Measurements from ENCODE around the gene DTL. TPM values are rescaled to one million over a fixed set of nuclear protein-coding genes. Genes with fewer than 3 reads are reported as not detected.
A peak's percentile ranks its signal among the peaks of the same experiment; 100 is the strongest.

Gene DTL
- total and polyA plus RNA-seq, 2 of the 13 experiments (the other 11 are each of a cell fraction or from before 2014, with no cell fraction given): 10.4 to 32.8 TPM

DNA sequence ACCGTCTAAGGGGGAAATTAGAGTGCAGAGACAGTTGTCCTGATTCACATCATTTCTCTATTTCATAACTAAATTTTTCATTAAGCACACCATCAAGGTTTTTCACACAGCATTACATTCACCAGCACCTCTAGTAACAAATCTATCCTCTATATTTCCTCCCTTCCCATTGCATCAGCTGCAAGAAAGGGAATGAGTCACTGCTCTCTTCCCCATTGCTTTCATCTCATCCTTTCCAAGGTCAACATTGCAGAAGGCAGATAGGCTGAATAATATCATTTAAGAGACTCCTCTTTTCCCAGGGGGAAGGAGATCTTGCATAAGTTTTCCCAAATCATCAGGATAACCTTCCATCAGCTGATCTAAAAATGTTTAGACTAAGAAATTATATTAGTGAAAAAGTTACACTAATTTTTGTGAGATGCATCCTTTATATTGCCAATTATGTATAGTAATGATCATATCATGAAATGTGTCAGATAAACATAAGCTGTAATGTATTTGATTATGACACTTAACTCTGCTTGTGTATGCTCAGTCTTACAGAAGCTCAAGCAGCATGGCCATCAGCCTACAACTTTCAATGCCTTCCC lies 4.5 kb upstream of the DTL start (continued):
- TF ChIP-seq, protein P1, sequence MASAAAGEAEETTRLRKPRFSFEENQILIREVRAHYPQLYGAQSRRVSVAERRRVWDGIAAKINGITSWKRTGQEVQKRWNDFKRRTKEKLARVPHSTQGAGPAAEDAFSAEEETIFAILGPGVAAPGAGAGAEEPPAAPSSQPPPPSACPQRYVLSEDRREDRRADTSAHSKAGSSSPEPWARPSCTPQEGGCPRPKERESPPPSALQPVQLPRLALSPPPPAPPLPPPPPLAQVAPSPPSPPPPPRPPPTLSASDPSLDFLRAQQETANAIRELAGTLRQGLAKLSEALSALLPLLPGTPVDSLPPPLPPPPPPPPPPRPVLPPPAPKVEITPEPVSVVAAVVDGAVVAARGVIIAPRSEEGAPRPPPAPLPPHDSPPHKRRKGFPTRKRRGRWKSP (CRISPR knock-in tag; IDR thresholded peaks at IDR 0.05): no peak
- TF ChIP-seq, protein P2, sequence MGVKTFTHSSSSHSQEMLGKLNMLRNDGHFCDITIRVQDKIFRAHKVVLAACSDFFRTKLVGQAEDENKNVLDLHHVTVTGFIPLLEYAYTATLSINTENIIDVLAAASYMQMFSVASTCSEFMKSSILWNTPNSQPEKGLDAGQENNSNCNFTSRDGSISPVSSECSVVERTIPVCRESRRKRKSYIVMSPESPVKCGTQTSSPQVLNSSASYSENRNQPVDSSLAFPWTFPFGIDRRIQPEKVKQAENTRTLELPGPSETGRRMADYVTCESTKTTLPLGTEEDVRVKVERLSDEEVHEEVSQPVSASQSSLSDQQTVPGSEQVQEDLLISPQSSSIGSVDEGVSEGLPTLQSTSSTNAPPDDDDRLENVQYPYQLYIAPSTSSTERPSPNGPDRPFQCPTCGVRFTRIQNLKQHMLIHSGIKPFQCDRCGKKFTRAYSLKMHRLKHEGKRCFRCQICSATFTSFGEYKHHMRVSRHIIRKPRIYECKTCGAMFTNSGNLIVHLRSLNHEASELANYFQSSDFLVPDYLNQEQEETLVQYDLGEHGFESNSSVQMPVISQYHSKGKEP (CRISPR knock-in tag; IDR thresholded peaks at IDR 0.05): no peak
- TF ChIP-seq ZFP36 (IDR thresholded peaks at IDR 0.05; ENCODE audit: borderline replicate concordance, low read depth, low read length, partially characterized antibody): no peak

DNA sequence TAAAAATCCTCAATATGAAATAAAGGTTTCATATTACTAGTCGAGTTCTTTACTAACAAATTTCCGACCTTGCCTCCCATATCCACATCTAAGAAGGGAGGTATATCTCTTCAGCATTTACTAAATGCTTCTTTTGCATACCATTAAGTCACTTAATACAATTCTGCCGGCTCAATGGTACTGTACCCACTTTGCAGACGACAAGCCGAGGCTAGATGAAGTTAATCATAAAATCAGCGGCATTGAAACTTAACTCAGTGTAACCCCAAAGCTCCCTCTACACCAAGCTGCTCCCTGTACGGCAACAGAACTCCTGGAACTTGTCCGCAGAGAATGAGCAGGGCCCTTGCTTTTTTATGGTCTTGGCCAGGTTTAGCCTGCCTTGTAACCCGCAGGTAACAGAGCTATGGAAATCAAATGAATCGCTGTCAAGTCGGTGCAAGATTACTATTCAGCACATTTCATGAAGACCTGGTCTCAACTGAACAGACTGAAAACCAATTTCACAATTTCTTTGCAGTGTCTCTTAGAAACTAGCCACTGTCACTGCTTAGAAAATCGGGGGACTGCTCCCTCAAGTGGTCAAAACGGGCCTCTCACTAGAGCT lies 929 bp upstream of the DTL start:
- intact Hi-C loops (cut with micrococcal nuclease; ENCODE audit: unreplicated experiment): loop anchor here (1.0 to 2.0 kb wide), 4 partner anchors 22 to 398 kb away; partner anchors contain the start of gene NENF
- Histone ChIP-seq H3K4me3 (replicated peaks in 1 of 3; ENCODE audit: insufficient read depth in 1 of 3, low read depth in 2 of 3, low read length in 3 of 3) (peak overlapping the region; percentile 71 to 92 (median 89)), H4K20me1 (ENCODE audit: insufficient read depth, low read length) (peaks cover 3% of the 10 kb centered on the region; the same call in 1 of the 2 replicates), H2AFZ (ENCODE audit: low read length) (no peak overlapping the region), H3K4me1 (ENCODE audit: insufficient read depth, low read length) (peaks cover 64% of the 10 kb centered on the region), H3K9ac (ENCODE audit: insufficient read depth, low read depth, low read length) (peak overlapping the region; percentile 90), H3K9me3 (ENCODE audit: low read length) (no peaks in the 10 kb centered on the region), H3K36me3 (replicated peaks in 1 of 2; ENCODE audit: control insufficient read depth in 1 of 2, insufficient read depth in 2 of 2, low read length in 2 of 2) (0 out of 5 replicates have a peak, but pooled peaks cover 0 to 1% of the 10 kb centered on the region in 2 experiments), H3K27ac (ENCODE audit: extremely low read length, insufficient read depth, low read length) (peak overlapping the region; percentile 93), H3K27me3 (ENCODE audit: control insufficient read depth in 1 of 2, insufficient read depth in 2 of 2, low read length in 2 of 2) (no peaks in the 10 kb centered on the region; a peak in 1 of 5 replicates), H3K79me2 (ENCODE audit: insufficient read depth, low read length) (peaks cover 87% of the 10 kb centered on the region), H3K4me2 (ENCODE audit: low read depth, low read length) (peak overlapping the region; percentile 74)
- in situ Hi-C loops (cut with HindIII; ENCODE audit: extremely low pct_ligation_motif_present, low pct_unique_long_range_greater_than_20kb): loop anchor here (5.0 kb wide), 1 partner anchor 337 kb away; no protein-coding TSS in a partner anchor
- no peak for FAIRE-seq
- ChIA-PET POLR2A (interaction anchor here (1.1 to 2.2 kb wide), 14 partner anchors 8 to 358 kb away, joined by 3 to 22 read pairs (median 5); partner anchors contain the start of gene NEK2), CTCF (ENCODE audit: low intra/inter-chr PET ratio, low total read pairs) (interaction anchor here (0.9 to 2.5 kb wide), 5 partner anchors 23 to 421 kb away, joined by 3 to 30 read pairs (median 4); no protein-coding TSS in a partner anchor)
- BruUV-seq (replicated peaks): no TSS peak
- 2% methylated on average over 13 of the region's 13 CpGs for WGBS (ENCODE audit: low lambda C conversion rate)
- no peak for DNase-seq (ENCODE audit: low spot score)
- peak; percentile 59 for ATAC-seq
- no peak for TF ChIP-seq ZFP36 (IDR thresholded peaks at IDR 0.05; ENCODE audit: borderline replicate concordance, low read depth, low read length, partially characterized antibody)
- 0 out of 2 replicates have a peak, but pooled peaks have one; percentile 39 for TF ChIP-seq ZBTB8A (CRISPR knock-in tag; IDR thresholded peaks at IDR 0.05; ENCODE audit: borderline replicate concordance, low read depth)
- TF ChIP-seq, protein P3, sequence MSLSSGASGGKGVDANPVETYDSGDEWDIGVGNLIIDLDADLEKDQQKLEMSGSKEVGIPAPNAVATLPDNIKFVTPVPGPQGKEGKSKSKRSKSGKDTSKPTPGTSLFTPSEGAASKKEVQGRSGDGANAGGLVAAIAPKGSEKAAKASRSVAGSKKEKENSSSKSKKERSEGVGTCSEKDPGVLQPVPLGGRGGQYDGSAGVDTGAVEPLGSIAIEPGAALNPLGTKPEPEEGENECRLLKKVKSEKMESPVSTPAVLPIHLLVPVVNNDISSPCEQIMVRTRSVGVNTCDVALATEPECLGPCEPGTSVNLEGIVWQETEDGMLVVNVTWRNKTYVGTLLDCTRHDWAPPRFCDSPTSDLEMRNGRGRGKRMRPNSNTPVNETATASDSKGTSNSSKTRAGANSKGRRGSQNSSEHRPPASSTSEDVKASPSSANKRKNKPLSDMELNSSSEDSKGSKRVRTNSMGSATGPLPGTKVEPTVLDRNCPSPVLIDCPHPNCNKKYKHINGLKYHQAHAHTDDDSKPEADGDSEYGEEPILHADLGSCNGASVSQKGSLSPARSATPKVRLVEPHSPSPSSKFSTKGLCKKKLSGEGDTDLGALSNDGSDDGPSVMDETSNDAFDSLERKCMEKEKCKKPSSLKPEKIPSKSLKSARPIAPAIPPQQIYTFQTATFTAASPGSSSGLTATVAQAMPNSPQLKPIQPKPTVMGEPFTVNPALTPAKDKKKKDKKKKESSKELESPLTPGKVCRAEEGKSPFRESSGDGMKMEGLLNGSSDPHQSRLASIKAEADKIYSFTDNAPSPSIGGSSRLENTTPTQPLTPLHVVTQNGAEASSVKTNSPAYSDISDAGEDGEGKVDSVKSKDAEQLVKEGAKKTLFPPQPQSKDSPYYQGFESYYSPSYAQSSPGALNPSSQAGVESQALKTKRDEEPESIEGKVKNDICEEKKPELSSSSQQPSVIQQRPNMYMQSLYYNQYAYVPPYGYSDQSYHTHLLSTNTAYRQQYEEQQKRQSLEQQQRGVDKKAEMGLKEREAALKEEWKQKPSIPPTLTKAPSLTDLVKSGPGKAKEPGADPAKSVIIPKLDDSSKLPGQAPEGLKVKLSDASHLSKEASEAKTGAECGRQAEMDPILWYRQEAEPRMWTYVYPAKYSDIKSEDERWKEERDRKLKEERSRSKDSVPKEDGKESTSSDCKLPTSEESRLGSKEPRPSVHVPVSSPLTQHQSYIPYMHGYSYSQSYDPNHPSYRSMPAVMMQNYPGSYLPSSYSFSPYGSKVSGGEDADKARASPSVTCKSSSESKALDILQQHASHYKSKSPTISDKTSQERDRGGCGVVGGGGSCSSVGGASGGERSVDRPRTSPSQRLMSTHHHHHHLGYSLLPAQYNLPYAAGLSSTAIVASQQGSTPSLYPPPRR (CRISPR knock-in tag; IDR thresholded peaks at IDR 0.05; ENCODE audit: borderline replicate concordance): 0 out of 2 replicates have a peak, but pooled peaks have one; percentile 40
- TF ChIP-seq IRF2 (CRISPR knock-in tag; IDR thresholded peaks at IDR 0.05): peak; percentile 78; the same call in 1 of the 2 replicates
- TF ChIP-seq SAP130 (CRISPR knock-in tag; IDR thresholded peaks at IDR 0.05; ENCODE audit: low read depth): peak; percentile 76; the same call in 1 of the 2 replicates
- TF ChIP-seq, protein P4, sequence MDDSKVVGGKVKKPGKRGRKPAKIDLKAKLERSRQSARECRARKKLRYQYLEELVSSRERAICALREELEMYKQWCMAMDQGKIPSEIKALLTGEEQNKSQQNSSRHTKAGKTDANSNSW (CRISPR knock-in tag; IDR thresholded peaks at IDR 0.05; ENCODE audit: borderline replicate concordance): no peak
- no peak for TF ChIP-seq SIX1 (CRISPR knock-in tag; IDR thresholded peaks at IDR 0.05; ENCODE audit: borderline replicate concordance)

Data from HepG2 (cell line).